Fibroblast of villous mesenchyme (primary cell): Measurements from ENCODE around the gene DCAF8. TPM values are rescaled to one million over a fixed set of nuclear protein-coding genes. Genes with fewer than 3 reads are reported as not detected.

Experiments used
- DNase-seq: peaks from one replicate; pipeline ENCODE4 v3.0.0-alpha.2; 2010; ENCODE audit warnings: low read depth
- H3K4me3 ChIP-seq: 2 replicates; pipeline ENCODE4 v1.5.1; 2011; ENCODE audit warnings: low read depth, mild to moderate bottlenecking, low read length
- CTCF ChIP-seq: IDR thresholded peaks from 2 replicates; pipeline ENCODE4 v1.5.1; 2012; ENCODE audit warnings: low read depth, mild to moderate bottlenecking, low read length; ENCODE audit not compliant: insufficient read depth
- total RNA-seq: library from RNA; depleted of rRNA; stranded (reverse); fragments of >200 nt; gene quantifications from 2 replicates; pipeline ENCODE4 v1.2.3, GENCODE V29; 2012

The DCAF8 gene
- total RNA-seq, 1 donor, result 75.1 TPM

- peak; percentile 77 for DNase-seq
- peak; percentile 74 for TF ChIP-seq CTCF
- no peak overlapping the region for H3K4me3 ChIP-seq
Measured at GRCh38 chr1:160219062-160219929, 43.1 kb downstream of the DCAF8 start.

- H3K4me3 ChIP-seq, result no peak overlapping the region
- TF ChIP-seq CTCF, result no peak
- no peak for DNase-seq
Measured at GRCh38 chr1:160217481-160218051, 44.8 kb downstream of the DCAF8 start.

- no peak for TF ChIP-seq CTCF
- DNase-seq, result no peak
Measured at GRCh38 chr1:160216301-160216700, 46.0 kb downstream of the DCAF8 start.

GRCh38 chr1:160214481-160215140 lies 47.7 kb downstream of the DCAF8 start:
- DNase-seq, result no peak
- TF ChIP-seq CTCF, result no peak
- H3K4me3 ChIP-seq, result no peak overlapping the region

More at GRCh38 chr1:160216301-160216700, 46.0 kb downstream of the DCAF8 start:
- H3K4me3 ChIP-seq, result no peak overlapping the region

GRCh38 chr1:160211046-160211790 lies 51.1 kb downstream of the DCAF8 start:
- no peak for TF ChIP-seq CTCF
- H3K4me3 ChIP-seq, result no peak overlapping the region
- no peak for DNase-seq

- TF ChIP-seq CTCF, result no peak
- no peak overlapping the region for H3K4me3 ChIP-seq
- no peak for DNase-seq
Measured at GRCh38 chr1:160210561-160210960, 51.8 kb downstream of the DCAF8 start.
